ENCODE data around the gene QPRT.
"Not testable (repeated sequence)": the region's sequence is repeated elsewhere in the genome, so short reads cannot be mapped to it uniquely, and the experiment has no call there.

DNA sequence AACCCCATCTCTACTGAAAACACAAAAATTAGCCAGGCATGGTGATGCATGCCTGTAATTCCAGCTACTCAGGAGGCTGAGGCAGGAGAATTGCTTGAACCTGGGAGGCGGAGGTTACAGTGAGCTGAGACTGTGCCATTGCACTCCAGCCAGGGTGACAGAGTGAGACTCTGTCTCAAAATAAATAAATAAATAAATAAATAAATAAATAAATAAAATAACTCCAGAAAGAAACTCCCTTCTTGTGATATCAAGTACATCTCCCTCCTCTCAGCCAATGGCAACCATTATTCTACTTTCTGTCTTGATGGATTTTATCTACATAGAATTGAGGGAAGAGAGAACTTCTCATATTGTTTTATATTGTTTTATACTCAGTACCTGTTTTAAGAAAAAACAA, 28.2 kb downstream of the QPRT start:
- not testable (repeated sequence) for TF ChIP-seq EZH2 (IDR thresholded peaks at IDR 0.05; ENCODE audit: insufficient read depth, low read length)
- TF ChIP-seq, protein P1, sequence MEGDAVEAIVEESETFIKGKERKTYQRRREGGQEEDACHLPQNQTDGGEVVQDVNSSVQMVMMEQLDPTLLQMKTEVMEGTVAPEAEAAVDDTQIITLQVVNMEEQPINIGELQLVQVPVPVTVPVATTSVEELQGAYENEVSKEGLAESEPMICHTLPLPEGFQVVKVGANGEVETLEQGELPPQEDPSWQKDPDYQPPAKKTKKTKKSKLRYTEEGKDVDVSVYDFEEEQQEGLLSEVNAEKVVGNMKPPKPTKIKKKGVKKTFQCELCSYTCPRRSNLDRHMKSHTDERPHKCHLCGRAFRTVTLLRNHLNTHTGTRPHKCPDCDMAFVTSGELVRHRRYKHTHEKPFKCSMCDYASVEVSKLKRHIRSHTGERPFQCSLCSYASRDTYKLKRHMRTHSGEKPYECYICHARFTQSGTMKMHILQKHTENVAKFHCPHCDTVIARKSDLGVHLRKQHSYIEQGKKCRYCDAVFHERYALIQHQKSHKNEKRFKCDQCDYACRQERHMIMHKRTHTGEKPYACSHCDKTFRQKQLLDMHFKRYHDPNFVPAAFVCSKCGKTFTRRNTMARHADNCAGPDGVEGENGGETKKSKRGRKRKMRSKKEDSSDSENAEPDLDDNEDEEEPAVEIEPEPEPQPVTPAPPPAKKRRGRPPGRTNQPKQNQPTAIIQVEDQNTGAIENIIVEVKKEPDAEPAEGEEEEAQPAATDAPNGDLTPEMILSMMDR (IDR thresholded peaks at IDR 0.05; ENCODE audit: insufficient read depth, low read depth, low read length): not testable (repeated sequence)
